Suprapubic skin (tissue), 4 donors: ENCODE data around the gene RHOT2. TPM values are rescaled to one million over a fixed set of nuclear protein-coding genes. Genes with fewer than 3 reads are reported as not detected.
A peak's percentile ranks its signal among the peaks of the same experiment; 100 is the strongest.
"Not testable (repeated sequence)": the region's sequence is repeated elsewhere in the genome, so short reads cannot be mapped to it uniquely, and the experiment has no call there.

Experiments
- DNase-seq, 2 donors: peaks; one replicate each; pipeline ENCODE4 v3.0.0-alpha.2; 2019; ENCODE audit warnings: low spot score in 2 of 2
- H3K27ac ChIP-seq: fragments of 200-600 bp; sonication (generic); one replicate; pipeline ENCODE4 v1.5.1; 2019
- H3K27me3 ChIP-seq: fragments of 200-600 bp; sonication (generic); one replicate; pipeline ENCODE4 v1.5.1; 2019
- H3K36me3 ChIP-seq: fragments of 200-600 bp; sonication (generic); one replicate; pipeline ENCODE4 v1.5.1; 2019
- H3K4me1 ChIP-seq: fragments of 200-600 bp; sonication (generic); one replicate; pipeline ENCODE4 v1.5.1; 2019
- H3K4me3 ChIP-seq: fragments of 200-600 bp; sonication (generic); one replicate; pipeline ENCODE4 v1.5.1; 2019; ENCODE audit warnings: mild to moderate bottlenecking
- H3K9me3 ChIP-seq: fragments of 200-600 bp; sonication (generic); one replicate; pipeline ENCODE4 v1.5.1; 2019
- EP300 ChIP-seq: sonication (generic); formaldehyde crosslinking; IDR thresholded peaks from one replicate; pipeline ENCODE4 v1.6.1; 2017; ENCODE audit warnings: antibody characterized with exemption
- POLR2A ChIP-seq, 2 donors: fragments of 450-650 bp; IDR thresholded peaks; one replicate each; pipeline ENCODE4 v1.6.1; 2017; ENCODE audit warnings: antibody characterized with exemption in 2 of 2, mild to moderate bottlenecking in 2 of 2, moderate library complexity in 2 of 2
- POLR2AphosphoS5 ChIP-seq, 3 donors: sonication (generic); formaldehyde crosslinking; IDR thresholded peaks; one replicate each; pipeline ENCODE4 v1.6.1; 2017; ENCODE audit warnings: antibody characterized with exemption in 3 of 3
- WGBS: methylation state at CpG from one replicate; pipeline ENCODE4 v1.1.5; 2018; 5-methylcytosine and 5-hydroxymethylcytosine counted together
- total RNA-seq, 4 donors: library from RNA; depleted of rRNA; stranded (reverse); fragments of >200 nt; gene quantifications; one replicate each; pipeline ENCODE4 v1.1.0, GENCODE V29; 2016
- TF ChIP-seq, protein P1 (sequence below), 2 donors: fragments of 200-600 bp in 1 of 2; fragments of 450-650 bp in 1 of 2; sonication (generic) in 1 of 2; IDR thresholded peaks; one replicate each; pipeline ENCODE4 v1.5.1; 2016 to 2019; ENCODE audit warnings: antibody characterized with exemption in 2 of 2, mild to moderate bottlenecking in 1 of 2, moderate library complexity in 1 of 2

The RHOT2 gene
- total RNA-seq, 4 donors from 2014 or later, result 66.9 to 156 (median 96.8) TPM

DNA sequence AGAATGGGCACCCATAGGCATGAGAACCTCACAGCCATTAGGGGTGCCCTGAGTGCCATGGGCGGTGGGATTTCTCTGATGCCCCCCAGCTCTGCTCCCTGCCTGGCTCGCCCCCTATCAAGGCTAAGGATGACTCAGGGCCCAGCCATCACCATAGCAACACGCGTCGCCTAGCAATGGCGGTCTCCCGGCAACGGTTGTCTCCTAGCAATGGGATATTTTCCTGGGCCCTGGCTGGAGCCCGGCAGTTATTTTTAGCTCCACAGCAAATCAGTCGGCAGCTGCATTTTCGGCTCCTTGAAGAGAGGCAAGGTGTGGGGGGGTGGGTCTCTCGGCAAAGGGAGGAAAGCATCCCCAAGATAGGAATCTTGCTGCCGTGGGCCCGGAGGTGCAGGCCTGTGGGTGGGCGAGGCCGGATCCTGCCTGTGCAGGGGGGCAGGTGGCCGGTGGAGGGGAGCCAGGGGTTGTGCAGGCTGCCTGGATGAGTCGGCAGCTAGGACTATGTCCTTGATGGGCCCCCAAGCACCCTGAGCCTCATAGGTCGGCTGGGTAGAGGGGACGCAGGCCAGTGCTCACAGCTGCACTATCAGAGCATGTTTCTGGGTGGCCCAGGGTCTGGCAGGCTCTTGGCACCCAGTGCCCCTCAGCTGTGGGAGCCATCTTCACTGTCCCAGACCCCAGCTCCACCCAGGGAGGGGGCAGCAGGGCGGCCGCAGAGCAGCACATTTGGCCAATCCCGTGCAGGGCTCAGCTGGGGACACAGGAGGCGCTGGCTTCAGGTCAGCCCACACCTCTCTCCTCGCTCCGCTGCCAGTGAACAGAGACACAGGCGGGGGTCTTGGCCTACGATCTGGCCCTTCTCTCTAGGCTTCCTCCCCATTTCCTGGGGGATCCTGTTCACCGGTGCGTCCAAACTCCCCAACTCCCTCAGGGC, 41.9 kb downstream of the RHOT2 start:
- Histone ChIP-seq H3K9me3 (no peaks in the 10 kb centered on the region), H3K4me1 (peaks cover 34% of the 10 kb centered on the region), H3K27ac (no peak overlapping the region), H3K4me3 (no peak overlapping the region), H3K36me3 (no peaks in the 10 kb centered on the region), H3K27me3 (peaks cover 80% of the 10 kb centered on the region)
- 32% methylated on average over 15 of the region's 30 CpGs for WGBS
- TF ChIP-seq POLR2A (IDR thresholded peaks at IDR 0.05) (no peak), POLR2AphosphoS5 (IDR thresholded peaks at IDR 0.05) (no peak), EP300 (no peak)
- TF ChIP-seq, protein P1, sequence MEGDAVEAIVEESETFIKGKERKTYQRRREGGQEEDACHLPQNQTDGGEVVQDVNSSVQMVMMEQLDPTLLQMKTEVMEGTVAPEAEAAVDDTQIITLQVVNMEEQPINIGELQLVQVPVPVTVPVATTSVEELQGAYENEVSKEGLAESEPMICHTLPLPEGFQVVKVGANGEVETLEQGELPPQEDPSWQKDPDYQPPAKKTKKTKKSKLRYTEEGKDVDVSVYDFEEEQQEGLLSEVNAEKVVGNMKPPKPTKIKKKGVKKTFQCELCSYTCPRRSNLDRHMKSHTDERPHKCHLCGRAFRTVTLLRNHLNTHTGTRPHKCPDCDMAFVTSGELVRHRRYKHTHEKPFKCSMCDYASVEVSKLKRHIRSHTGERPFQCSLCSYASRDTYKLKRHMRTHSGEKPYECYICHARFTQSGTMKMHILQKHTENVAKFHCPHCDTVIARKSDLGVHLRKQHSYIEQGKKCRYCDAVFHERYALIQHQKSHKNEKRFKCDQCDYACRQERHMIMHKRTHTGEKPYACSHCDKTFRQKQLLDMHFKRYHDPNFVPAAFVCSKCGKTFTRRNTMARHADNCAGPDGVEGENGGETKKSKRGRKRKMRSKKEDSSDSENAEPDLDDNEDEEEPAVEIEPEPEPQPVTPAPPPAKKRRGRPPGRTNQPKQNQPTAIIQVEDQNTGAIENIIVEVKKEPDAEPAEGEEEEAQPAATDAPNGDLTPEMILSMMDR (IDR thresholded peaks at IDR 0.05), result no peak
- no peak for DNase-seq

DNA sequence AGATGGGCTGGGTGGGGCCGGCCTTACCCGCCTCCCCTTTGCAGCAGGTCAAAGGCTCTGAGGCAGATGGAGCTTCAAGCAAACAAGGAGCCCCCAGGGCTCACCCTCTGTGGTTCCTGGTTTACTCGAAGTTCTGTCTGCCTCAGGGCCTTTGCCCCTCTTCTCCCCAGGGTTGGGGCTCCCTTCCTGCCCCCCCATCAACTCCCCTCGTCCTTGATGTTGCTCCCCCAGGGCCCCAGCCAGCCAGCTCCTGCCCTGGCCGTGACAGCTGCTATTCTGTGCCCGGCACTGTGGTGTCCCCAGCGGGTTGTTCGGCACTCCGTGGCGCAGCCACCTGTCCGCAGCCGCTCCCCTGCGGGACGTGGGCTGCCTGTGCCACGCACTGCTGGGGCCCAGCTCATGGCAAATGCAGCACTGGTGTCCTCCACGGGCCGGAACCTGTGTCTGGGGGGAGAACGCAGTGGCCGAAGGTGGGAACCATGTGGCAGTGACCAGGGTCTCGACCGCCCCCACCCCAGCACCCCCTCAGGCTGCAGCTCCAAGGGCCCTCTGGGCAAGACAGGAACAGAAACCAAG, 42.7 kb downstream of the RHOT2 start:
- DNase-seq, result no peak

DNA sequence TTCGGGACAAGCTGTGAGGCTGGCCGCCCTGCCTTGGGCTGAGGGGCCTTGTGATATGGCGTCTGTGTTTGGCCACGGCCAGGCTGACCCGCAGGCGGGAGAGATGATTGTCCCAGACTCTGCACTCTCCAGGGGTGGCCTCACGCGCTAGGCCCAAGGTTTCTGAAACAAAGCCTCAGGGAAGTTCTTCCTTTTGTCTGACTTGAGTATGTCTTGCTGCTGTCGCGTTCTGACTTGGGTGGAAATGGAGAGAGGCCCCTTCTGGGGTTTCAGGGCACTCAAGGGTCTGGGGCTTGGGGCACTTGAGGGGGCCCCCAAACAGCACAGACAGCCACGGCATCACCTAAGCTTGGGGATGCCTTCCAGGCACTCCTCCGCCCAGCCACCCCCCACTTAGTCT, 43.2 kb downstream of the RHOT2 start:
- no peaks in the 10 kb centered on the region for H3K36me3 ChIP-seq
- H3K4me1 ChIP-seq, result peaks cover 33% of the 10 kb centered on the region
- H3K27ac ChIP-seq, result no peak overlapping the region
- 74% methylated on average over 6 of the region's 12 CpGs for WGBS
- no peaks in the 10 kb centered on the region for H3K9me3 ChIP-seq
- DNase-seq, result no peak
- TF ChIP-seq, protein P1 (IDR thresholded peaks at IDR 0.05), result no peak
- TF ChIP-seq POLR2A (IDR thresholded peaks at IDR 0.05) (no peak), EP300 (no peak), POLR2AphosphoS5 (IDR thresholded peaks at IDR 0.05) (no peak)
- H3K4me3 ChIP-seq, result no peak overlapping the region
- H3K27me3 ChIP-seq, result peaks cover 79% of the 10 kb centered on the region

More for the DNA sequence above, 42.7 kb downstream of the RHOT2 start:
- Histone ChIP-seq H3K27me3 (peaks cover 77% of the 10 kb centered on the region), H3K36me3 (no peaks in the 10 kb centered on the region), H3K4me1 (peaks cover 31% of the 10 kb centered on the region), H3K4me3 (no peak overlapping the region), H3K27ac (no peak overlapping the region), H3K9me3 (no peaks in the 10 kb centered on the region)
- TF ChIP-seq EP300 (no peak), POLR2AphosphoS5 (IDR thresholded peaks at IDR 0.05) (no peak)
- 38% methylated on average over 4 of the region's 21 CpGs for WGBS

DNA sequence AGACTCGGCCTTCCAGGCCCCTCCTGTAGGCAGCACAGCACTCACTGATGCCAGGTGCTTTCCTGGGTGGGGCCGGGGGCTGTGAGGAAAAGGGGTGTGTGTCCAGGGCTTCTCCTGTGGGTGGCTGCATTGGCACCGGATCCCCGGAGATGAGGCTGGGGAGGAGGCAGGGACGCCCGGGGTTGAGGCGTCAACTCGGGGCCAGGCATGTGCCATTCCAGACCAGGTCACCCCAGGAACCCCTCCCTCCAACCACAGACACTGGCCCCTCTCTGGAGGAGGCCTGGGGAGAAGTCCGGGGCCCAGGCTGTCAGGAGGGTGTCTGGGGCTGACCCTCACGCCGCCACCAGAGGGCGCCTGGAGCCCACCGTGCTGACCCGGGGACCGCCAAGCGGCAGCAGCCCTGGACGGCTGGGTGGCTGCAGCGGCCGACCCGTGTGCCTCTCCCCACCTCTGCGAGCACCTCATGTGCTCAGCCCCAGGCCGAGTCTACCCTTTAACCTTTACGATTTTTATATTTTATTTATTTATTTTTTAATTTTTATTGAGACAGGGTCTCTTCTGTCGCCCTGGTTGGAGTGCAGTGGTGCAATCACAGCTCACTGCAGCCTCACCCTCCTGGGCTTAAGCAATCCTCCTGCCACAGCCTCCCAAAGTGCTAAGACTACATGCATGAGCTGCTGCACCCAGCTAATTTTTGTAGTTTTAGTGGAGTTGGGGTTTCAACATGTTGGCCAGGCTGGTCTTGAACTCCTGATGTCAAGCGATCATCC, 43.8 kb downstream of the RHOT2 start:
- H3K9me3 ChIP-seq, result no peaks in the 10 kb centered on the region
- H3K4me1 ChIP-seq, result peaks cover 33% of the 10 kb centered on the region
- no peak overlapping the region for H3K4me3 ChIP-seq
- H3K27ac ChIP-seq, result no peak overlapping the region
- 9% methylated on average over 16 of the region's 25 CpGs for WGBS
- peaks cover 79% of the 10 kb centered on the region for H3K27me3 ChIP-seq
- TF ChIP-seq POLR2AphosphoS5 (IDR thresholded peaks at IDR 0.05), result no peak
- no peak for TF ChIP-seq POLR2A (IDR thresholded peaks at IDR 0.05)
- no peak for TF ChIP-seq EP300
- TF ChIP-seq, protein P1 (IDR thresholded peaks at IDR 0.05), result peak; percentile 85 to 93
- DNase-seq, result no peak
- H3K36me3 ChIP-seq, result no peaks in the 10 kb centered on the region

DNA sequence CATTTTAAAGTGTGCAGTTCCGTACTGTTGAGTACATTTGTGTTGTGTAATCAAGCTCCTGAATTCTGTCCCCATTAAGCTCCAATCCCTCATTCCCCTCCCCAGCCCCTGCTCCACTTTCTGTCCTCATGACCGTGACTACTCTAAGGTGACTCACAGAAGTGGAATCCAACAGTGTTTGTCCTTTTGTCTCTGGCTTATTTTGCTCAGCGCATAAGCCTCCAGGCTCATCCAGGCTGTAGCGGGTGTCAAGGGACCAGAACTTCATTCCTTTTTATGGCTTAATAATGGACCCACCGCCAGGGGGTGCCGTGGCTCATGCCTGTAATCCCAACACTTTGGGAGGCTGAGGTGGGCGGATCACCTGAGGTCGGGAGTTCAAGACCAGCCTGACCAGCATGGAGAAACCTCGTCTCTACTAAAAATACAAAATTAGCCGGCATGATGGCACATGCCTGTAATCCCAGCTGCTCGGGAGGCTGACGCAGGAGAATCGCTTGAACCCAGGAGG, 44.9 kb downstream of the RHOT2 start:
- not testable (repeated sequence) for DNase-seq, H3K4me3 ChIP-seq, H3K9me3 ChIP-seq, H3K36me3 ChIP-seq, H3K27ac ChIP-seq
- H3K4me1 ChIP-seq, result peaks cover 26% of the 10 kb centered on the region
- 31% methylated on average over 12 of the region's 13 CpGs for WGBS
- peaks cover 79% of the 10 kb centered on the region for H3K27me3 ChIP-seq
- TF ChIP-seq, protein P1 (IDR thresholded peaks at IDR 0.05), result peak; percentile 14 to 28
